GM21515 (cell line): ENCODE data around the gene SNTA1.
"Not testable (repeated sequence)": the region's sequence is repeated elsewhere in the genome, so short reads cannot be mapped to it uniquely, and the experiment has no call there.

Experiments
- ATAC-seq: cut with Tn5 transposase; IDR thresholded peaks from one replicate; pipeline ENCODE4 v1.9.1; 2021; ENCODE audit not compliant: unreplicated experiment

The SNTA1 gene

DNA sequence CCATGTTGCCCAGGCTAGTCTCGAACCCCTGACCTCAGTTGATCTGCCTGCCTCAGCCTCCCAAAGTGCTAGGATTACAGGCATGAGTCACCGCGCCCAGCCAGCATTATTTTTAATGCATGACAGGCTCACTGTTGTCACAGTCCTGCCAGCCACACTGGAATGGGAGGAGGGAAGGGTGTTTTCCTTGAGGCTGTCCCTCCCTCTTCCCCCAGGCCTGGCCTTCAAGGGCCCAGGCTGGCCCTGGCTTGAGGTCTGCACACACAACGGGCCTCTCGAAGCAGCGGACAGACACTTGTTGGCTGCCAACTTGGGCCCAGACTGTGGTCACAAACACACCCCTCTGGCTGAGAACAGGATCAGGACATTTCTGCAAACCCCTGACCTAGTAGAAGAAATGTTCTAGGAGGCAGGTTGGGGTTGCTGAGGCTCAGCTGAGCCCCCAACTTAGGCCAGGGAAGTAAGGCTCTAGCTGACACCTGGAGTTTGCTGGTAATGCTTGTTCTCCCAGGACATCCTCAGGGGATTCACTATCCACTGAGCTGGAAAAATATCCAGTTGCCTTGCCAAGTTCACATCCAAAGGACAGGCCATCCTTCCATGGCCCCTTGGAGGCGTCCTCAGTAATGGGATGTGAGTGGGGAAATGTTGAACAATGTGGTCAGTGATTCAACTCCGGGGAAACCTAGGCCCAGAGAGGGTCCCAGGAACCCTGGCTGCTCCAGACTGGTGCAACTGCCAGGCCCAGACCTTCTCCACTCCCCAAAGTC lies 9.9 kb downstream of the SNTA1 start:
- no peak for ATAC-seq

DNA sequence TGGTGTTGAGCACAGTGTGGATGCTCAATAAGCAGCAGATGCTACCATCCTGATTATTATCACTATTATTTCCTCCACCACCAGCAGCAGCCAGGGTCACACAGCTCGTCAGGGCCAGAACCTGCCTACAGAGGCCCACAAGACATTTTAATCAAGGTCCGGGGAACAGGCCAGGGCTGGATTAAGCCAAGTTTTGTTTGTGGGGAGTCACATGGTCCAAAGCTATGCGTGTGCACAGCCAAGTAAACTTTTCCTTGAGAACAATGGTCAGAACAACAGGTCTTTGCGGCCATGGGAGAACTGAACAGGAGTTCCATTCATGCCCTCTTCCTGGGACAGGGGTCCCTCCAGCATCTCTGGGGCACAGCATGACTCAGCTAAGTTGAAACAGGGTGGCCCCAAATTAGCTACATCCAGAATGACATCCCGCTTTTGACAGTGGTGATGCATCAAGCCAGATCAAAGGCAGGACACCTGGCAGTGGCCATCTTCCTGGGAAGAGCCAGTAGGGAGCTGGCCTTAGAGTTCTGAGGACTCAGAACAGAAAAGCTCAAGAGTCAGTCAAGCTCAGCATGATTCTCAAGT lies 11.7 kb downstream of the SNTA1 start:
- ATAC-seq, result no peak

DNA sequence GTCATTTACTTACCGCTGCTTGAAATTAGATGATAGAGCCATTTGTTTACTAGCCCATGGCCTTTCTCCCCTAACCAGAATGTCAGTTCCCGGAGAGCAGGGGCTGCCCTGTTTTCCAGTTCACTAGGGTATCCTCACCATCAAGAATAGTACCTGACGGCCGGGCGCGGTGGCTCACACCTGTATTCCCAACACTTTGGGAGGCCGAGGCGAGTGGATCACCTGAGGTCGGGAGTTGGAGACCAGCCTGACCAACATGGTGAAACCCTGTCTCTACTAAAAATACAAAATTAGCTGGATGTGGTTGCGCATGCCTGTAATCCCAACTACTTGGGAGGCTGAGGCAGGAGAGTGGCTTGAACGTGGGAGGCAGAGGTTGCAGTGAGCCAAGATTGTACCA lies 19.7 kb downstream of the SNTA1 start:
- not testable (repeated sequence) for ATAC-seq

DNA sequence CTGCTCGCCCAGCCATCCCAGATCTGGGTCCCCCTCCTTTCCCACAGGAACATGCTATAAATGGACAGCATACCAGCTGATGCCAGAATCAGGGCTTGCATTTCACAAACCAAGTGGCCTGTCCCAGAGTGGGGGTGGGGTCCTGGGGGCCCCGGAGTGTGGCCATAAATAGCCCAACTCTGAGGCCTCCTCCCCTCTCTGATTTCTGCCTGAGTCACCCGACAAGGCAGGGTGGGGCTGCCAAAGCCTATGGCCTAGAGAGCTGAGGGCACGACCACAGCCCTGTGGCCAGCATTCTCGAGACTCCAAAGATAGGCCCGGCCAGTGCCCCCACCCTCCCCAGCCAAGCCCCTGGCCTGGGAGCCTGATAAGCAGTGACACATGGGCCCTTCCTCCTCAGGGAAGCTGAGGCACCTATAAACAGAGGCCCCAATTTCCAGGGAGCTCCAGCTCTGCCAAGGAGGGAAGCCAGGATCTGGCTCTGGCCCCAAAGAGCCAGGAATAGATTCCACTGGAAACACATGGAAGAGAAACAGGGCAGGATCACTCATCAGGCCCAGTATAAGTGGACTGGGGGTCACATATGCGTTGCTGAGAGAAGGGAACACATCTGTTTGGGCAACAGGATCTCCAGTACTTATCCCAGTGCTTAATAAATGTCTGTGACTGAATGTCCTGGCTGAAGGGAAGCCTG lies 20.3 kb downstream of the SNTA1 start:
- ATAC-seq, result no peak

DNA sequence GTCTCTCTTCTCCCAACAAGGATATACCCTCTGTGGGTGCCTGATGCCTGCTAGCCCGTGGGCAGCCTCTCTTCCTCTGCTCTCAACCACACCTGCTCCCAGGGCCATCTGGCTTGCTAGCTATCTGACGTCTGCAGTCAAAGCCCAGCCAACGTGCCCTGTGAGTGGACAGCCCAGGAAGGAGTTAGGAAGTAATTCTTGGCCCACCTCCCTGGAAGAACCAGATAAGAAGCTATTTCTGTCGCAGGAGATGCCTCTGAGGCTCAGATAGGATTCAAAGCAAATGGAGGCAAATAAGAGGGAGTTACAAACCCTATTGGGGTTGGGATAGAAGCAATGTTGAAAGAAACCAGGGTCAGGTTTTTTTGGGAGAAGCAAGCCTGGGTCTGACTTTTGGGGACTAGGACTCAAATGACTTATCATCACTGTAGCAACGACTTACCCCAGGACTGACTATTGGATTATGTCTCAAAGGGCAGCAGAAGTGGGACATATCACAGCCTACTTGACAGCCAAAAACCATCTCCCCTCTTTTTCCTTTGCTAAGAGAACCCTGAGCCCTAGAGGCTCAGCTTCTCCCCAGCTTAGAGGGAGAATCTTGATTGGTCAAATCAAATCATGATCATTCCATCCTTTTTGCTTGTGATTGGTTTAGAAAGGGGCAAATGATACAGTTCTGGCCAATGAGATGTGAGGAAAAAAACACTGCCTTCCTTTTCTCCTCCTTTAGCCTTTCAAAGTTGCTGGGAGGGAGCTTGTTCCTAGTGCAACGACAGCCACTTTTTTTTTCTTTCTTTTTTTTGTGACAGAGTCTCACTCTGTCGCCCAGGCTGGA lies 24.2 kb downstream of the SNTA1 start:
- no peak for ATAC-seq

DNA sequence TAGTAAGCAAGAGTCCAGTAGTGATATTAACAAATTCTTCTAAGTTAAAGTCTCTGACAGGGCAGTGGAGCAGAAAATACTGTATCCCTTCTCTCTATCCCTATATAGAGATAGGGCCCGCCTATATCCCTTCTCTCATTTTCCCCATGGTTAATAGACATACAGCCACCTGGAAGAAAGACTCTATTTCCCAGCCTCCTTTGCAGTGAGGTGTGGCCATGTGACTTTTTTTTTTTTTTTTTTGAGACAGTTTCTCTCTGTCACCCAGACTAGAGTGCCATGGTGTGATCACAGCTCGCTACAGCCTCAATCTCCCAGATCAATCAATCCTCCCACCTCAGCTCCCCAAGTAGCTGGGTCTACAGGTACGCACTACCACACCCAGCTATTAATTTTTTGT lies 25.5 kb downstream of the SNTA1 start:
- no peak for ATAC-seq

DNA sequence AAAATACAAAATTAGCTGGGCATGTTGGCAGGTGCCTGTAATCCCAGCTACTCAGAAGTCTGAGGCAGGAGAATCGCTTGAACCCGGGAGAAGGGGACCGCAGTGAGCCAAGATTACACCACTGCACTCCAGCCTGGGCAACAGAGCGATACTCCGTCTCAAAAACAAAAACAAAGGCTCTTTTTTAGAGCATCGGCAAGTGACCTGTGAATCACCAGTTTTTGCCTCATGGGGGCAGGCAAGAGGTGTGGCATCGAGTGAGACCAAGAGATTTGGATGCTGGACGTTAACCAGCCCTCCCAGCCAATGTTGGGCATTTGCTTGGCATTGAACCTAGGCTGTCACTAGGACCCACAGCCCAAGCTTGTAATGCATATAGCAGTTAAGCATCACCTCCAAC lies 27.6 kb downstream of the SNTA1 start:
- no peak for ATAC-seq

DNA sequence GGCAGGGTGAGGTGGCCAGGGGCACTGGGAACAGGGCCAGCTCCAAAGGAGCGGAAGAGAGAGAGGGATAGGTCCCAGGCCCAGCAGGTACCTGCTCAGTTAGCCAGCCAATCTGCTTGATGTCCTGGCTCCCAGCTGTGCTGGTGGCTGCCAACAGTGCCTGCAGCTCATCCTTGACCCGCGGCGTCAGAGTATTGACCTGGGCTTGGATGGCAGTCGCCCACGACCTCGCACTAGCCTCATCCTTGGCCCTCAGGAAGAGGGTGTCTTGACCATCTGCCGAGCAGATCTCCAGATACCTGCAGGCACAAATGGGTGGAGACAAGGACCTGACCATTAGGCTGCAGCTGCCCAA lies 31.1 kb downstream of the SNTA1 start:
- no peak for ATAC-seq

DNA sequence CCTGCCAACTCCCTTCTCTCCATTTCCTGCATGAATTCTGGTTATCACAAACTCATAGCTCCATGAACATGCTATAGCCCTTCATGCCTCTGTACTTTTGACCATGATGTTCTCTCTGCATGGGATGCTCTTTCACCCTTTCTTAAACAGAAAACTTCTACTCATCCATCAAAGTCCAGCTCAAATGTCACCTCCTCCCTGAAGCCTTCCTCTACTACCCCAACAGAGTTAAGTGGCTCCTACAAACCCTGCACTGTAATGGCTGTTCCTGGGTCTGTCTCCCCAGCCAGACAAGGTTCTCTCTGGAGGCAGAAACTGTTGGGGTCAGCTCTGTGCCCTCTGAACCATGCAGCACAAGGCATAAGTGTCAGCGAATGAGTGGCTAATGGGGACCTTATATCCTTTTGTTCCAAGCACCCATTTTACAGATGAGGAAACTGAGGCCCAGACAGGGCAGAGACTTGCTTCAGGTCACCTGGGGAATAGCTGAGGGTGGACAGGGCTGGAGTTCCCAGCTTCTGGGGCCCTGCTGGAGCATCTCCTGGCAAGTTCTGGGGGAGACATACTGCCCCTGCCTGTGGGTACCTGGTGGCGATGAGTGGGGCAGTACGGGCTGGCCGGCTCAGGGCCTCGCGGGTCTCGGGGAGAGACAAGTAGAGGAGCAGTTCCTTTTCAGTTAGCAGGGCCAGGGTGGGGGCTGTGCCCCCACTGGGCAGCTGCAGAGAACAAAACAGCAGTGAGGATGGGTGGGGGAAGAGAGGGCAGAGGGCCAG lies 31.7 kb downstream of the SNTA1 start:
- no peak for ATAC-seq

DNA sequence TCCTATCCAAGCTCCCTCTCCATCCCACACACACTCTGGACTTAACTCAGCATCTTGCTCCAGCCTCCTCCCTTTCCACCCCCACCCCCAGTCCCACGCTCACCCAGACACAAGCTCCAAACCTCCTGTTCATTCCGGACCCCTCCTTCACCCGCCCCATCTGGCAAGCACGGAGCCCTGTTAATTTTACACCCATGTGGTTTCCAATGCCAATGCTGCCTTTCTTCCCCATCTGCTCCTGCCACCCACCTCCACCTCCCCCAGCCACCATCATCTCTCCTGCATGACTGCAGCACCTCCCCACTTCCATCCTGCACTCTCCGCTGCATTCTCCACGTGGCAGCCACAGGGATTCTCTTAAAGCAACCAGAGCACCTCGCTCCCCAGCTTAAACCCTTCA lies 32.3 kb downstream of the SNTA1 start:
- ATAC-seq, result no peak

DNA sequence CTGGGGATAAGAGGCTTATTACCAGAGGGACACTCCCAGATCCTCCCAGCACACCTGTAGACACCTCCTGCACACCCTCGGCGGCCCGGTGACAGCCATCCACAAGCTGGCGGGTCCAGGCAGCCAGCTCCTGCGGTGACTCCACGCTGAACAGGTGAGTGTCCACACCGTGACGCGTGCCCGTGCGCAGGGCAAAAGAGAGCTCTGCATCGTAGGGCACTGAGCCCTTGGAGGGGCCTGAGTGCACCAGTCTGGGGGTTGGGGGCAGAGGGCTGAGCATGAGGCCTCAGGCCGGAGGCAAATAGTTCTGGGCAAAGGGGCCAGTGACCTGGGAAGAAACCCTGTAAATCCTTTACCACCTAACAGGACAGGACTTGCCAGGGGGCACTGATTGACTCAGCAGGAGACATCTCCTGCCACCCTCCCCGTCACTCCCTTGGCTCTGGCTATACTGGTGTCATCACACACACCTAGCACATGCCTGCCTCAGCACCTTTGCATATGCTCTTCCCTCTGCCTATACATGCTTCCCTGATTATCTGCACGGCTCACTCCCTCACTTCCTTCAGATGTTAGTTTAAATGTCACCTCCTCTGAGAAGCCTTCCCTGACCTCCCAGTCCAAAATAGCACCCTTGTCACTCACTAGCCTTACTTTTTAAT lies 33.4 kb downstream of the SNTA1 start:
- ATAC-seq, result no peak

DNA sequence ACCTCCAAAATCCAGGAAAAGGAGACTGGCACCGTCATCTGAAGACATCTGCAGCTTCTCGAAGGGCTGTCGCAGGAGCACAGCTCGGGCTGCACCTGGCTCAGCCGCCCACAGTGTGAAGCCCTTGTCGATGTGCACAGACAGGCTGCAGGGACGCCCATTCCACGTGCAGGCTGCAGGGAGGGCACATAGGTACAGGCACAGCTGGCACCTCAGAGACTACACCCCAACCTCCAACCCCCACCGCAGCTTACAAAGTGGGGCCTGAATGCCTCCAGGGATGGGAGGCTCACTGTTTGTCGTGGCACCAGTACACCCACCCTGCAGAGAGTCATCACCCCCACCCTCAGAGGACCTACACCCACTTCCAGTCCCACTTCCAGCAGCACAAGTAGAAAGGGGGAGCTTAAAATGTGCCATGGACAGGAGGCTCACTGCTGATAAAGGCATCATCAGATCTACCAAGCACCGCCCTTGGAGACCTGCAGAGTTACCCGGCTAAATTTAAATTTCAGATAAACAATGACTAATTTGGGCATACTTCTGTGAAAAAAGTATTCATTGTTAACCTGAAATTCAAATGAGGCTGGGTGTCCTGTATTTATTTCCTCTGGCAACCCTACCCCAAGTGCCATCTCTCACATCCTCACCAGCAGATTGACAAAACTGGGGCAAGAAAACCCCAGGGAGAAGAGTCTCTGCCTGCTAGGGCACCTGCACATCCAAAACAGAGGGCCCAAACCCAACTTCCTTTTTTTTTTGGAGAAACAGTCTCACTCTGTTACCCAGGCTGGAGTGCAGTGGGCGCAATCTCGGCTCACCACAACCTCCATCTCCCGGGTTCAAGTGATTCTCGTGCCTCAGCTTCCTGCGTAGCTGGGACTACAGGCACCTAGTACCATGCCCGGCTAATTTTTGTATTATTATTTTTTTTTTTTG lies 34.6 kb downstream of the SNTA1 start:
- no peak for ATAC-seq

DNA sequence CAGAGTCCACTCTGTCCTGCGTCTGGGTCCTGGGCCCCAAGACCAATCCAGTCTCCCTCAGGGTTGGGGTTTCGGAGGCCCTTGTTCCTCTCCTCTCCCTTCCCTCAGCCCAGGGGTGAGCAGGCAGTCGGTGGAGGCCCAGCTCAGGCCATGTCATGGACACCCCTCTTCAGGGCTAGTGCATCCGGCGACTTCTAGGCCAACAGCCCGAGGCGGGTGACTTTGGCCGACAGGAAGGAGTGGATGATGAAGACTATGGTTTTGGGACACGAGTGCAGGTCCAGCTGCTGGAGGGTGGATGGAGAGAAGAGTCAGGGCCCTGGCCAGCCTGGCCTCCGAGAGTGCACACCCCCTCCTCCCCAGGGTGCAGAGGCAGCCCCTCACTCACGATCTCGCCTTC lies 35.2 kb downstream of the SNTA1 start:
- no peak for ATAC-seq

DNA sequence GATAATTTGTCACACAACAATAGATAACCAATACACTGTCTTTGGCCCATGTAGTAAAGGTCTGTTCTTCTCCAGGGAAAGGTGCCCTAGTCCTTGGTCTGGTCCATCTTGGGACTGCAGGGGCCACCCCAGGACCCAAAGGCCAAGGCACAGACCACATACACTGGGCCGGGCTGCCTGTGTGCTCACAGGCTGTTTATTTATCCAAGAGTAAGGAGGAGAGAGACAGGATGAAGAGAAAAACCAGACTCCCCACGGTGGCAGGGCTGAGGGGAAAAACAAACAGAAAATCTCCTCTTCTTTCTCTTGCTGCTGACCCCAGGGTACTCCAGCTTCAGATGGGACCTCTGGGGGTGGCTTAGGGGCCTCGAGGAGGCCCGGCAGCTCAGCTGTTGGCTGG lies 35.8 kb downstream of the SNTA1 start:
- ATAC-seq, result no peak

DNA sequence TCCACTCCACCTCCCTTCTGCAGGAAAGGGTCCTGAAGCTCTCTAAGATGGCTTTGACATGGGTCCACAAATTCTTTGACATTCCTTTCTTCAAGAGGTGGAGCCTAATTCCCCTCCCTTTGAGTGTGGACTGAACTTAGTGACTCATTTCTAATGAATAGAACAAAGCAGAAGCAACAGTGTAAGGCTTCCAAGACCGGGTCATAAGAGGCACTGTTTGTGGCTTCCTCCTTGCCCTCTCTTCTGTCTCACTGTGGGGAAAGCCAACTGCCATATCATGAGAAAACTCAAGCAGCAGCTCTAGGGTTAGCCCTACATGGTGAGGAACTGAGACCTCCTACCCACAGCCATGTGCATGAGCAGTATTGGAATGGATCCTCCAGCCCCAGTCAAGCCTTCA lies 36.3 kb downstream of the SNTA1 start:
- no peak for ATAC-seq

DNA sequence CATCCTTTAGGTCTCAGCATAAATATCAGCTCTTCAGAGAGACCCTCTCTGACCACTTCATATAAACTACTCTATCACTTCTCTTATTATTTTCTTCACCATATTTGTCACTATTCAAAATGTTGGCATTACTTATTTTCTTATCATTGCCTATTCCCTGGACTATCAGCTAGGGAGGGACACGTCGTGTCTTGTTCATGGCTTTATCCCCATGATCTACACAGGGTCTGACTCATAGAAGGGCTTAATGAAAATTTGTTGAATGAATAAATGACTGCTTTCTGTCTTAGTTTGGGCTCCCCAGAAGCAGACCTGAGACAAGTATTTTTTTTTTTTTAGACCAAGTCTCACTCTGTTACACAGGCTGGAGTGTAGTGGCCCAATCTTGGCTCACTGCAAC lies 39.3 kb downstream of the SNTA1 start:
- ATAC-seq, result no peak

DNA sequence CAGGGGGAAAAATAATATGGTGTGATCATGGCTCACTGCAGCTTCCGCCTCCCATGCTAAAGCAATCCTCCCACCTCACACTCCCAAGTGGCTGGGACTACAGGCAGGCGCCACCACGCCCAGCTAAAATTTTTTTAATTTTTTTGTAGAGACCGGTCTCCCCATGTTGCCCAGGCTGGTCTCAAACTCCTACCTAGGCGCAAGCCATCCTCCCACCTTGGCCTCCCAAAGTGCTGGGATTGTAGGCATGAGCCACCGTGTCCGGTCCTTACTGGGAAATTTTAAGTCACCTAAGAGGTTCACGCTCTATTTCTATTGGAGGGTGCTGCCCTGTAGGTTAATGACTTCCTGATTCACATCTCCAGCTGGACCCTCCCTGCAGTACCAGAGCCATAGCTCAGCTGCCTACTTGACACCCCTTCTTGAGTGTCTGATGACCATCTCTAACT lies 41.6 kb downstream of the SNTA1 start:
- ATAC-seq, result no peak

DNA sequence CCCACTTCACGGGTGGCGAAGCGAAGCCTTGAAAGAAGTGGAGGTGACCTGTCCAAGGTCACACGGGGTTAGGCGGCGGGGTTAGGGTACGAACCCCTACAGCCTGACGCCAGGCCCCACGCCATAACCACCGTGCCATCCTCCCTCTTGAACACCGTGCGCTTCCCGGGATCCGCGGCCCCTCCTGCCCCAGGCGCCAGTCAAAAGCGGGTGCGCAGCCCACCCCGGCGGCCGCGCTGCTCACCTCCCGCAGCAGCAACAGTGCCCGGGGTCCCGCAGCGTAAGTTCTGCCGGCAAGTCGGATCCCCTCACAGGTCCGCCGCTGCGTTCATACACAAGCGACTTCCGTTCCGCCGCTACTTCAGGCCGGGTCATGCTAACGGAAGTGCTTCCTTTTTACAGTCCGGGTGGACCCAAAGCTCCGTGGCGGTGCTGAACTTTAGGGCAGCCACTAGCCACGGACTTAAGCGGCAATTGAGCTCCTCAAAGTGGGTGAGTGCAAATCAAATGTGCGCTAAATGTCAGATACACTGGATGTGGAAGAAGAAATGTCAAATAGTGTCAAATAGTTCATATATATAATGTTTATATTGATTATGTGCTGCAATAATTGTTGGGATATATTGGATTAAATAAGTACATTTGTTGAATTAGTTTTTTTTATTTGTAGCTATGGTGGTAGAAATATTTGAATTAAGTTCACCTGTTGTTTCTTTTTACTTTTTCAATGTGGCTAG lies 42.2 kb downstream of the SNTA1 start, which contains the start of gene CDK5RAP1:
Gene CDK5RAP1 (minus strand): TSS at position 336 of the 737 bp plus-strand sequence. CDS start 4,455 bp downstream, outside the sequence.
- peak; percentile 76 for ATAC-seq
